Measurements from ENCODE around the gene NDUFV2. TPM values are rescaled to one million over a fixed set of nuclear protein-coding genes. Genes with fewer than 3 reads are reported as not detected.
A peak's percentile ranks its signal among the peaks of the same experiment; 100 is the strongest.
"Not testable (repeated sequence)": the region's sequence is repeated elsewhere in the genome, so short reads cannot be mapped to it uniquely, and the experiment has no call there.

NDUFV2 gene
- total RNA-seq, 5 donors from 2014 or later (not counting 1 experiment from before 2014, with no cell fraction given) = 148 to 201 (median 156) TPM

DNA sequence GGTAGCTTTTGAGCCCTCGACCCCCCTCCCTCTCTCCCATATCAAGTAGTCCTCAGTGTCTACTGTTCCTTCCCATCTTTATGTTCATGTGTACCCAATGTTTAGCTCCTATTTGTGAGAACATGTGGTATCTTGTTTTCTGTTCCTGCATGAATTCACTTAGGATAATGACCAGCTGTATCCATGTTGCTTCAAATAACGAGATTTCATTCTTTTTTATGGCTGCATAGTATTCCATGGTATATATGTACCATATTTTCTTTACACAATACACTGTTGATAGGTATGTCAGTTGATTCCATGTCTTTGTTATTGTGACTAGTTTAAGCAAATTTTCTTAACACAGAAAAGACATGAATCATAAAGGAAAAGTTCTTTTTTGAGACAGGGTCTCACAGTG lies 16.5 kb upstream of the NDUFV2 start:
- H3K9me3 Mint-ChIP-seq = peaks cover 0 to 3% (median 0%) of the 10 kb centered on the region in 3 donors
- H3K36me3 ChIP-seq (ENCODE audit: control insufficient read depth in 2 of 2, extremely low read depth in 1 of 2, insufficient read depth in 1 of 2, low read length in 1 of 2) = no peaks in the 10 kb centered on the region
- H3K4me3 ChIP-seq (ENCODE audit: control insufficient read depth in 1 of 2, extremely low read depth in 1 of 2, low read length in 1 of 2) = no peak overlapping the region
- DNase-seq (no peak), ATAC-seq (replicated peaks in 1 of 4) (no peak)
- H3K36me3 Mint-ChIP-seq = no peaks in the 10 kb centered on the region
- H3K4me3 Mint-ChIP-seq = no peak overlapping the region
- H3K27ac ChIP-seq (ENCODE audit: low read length) = peak overlapping the region; percentile 34
- H3K9me3 ChIP-seq = no peaks in the 10 kb centered on the region
- no peaks in the 10 kb centered on the region for H3K27me3 ChIP-seq (replicated peaks in 1 of 2; ENCODE audit: control insufficient read depth in 2 of 2, extremely low read depth in 1 of 2, insufficient read depth in 2 of 2, low read length in 1 of 2)
- ChIA-PET POLR2A (interaction anchor here (0.6 to 0.7 kb wide), 2 partner anchors 10 to 128 kb away, joined by 3 read pairs; no protein-coding TSS in a partner anchor), CTCF (interaction anchor here in 1 of 2 donors (0.6 to 1.0 kb wide), 2 partner anchors 19 to 111 kb away, joined by 3 read pairs; no protein-coding TSS in a partner anchor)
- no peaks in the 10 kb centered on the region for H3K27me3 Mint-ChIP-seq
- H3K4me1 ChIP-seq (ENCODE audit: control insufficient read depth in 1 of 2, extremely low read depth in 1 of 2, insufficient read depth in 2 of 2, low read length in 2 of 2) = peaks cover 16 to 32% of the 10 kb centered on the region in 2 experiments
- H3K27ac Mint-ChIP-seq = peak overlapping the region; percentile 36 to 77
- H3K4me1 Mint-ChIP-seq = peaks cover 39 to 70% (median 63%) of the 10 kb centered on the region in 3 donors
- WGBS (ENCODE audit: insufficient coverage) = no CpG with 5 or more reads among the region's 2 CpGs

DNA sequence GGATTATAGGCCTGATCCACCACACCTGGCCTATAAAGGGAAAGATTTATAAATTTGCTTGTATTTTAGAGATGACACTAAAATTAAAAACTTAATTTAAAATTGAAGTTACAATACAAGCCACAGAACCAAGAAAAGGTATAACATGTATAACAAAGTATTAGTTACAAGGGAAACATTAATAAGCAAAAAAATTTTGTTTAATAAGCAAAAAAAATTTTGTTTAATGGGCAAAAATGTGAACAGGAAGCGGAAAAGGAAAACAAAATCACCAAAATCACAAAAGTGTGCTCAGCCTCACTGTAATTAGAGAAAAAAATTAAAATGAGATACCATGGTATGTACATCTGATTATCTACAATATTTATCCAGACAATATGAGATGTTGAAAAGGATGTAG lies 15.9 kb upstream of the NDUFV2 start:
- no peaks in the 10 kb centered on the region for H3K9me3 ChIP-seq
- no peaks in the 10 kb centered on the region for H3K36me3 Mint-ChIP-seq
- H3K4me3 ChIP-seq (ENCODE audit: control insufficient read depth in 1 of 2, extremely low read depth in 1 of 2, low read length in 1 of 2) = no peak overlapping the region
- H3K27ac Mint-ChIP-seq = peak overlapping the region; percentile 36 to 77
- ATAC-seq (replicated peaks in 1 of 4) (no peak), DNase-seq (no peak)
- H3K4me1 Mint-ChIP-seq = peaks cover 43 to 73% (median 70%) of the 10 kb centered on the region in 3 donors
- CTCF ChIA-PET = interaction anchor here in 1 of 2 donors (1.0 kb wide), 1 partner anchor 111 kb away, joined by 3 read pairs; no protein-coding TSS in a partner anchor
- no peaks in the 10 kb centered on the region for H3K36me3 ChIP-seq (ENCODE audit: control insufficient read depth in 2 of 2, extremely low read depth in 1 of 2, insufficient read depth in 1 of 2, low read length in 1 of 2)
- no peaks in the 10 kb centered on the region for H3K27me3 ChIP-seq (replicated peaks in 1 of 2; ENCODE audit: control insufficient read depth in 2 of 2, extremely low read depth in 1 of 2, insufficient read depth in 2 of 2, low read length in 1 of 2)
- POLR2A ChIA-PET = interaction anchor here in 1 of 2 donors (0.7 kb wide), 1 partner anchor 127 kb away, joined by 3 read pairs; no protein-coding TSS in a partner anchor
- H3K4me3 Mint-ChIP-seq = no peak overlapping the region
- peaks cover 0 to 3% (median 0%) of the 10 kb centered on the region in 3 donors for H3K9me3 Mint-ChIP-seq
- H3K4me1 ChIP-seq (ENCODE audit: control insufficient read depth in 1 of 2, extremely low read depth in 1 of 2, insufficient read depth in 2 of 2, low read length in 2 of 2) = peaks cover 16 to 35% of the 10 kb centered on the region in 2 experiments
- H3K27me3 Mint-ChIP-seq = no peaks in the 10 kb centered on the region
- WGBS (ENCODE audit: insufficient coverage) = no CpG with 5 or more reads among the region's 1 CpG
- peak overlapping the region; percentile 34 for H3K27ac ChIP-seq (ENCODE audit: low read length)

DNA sequence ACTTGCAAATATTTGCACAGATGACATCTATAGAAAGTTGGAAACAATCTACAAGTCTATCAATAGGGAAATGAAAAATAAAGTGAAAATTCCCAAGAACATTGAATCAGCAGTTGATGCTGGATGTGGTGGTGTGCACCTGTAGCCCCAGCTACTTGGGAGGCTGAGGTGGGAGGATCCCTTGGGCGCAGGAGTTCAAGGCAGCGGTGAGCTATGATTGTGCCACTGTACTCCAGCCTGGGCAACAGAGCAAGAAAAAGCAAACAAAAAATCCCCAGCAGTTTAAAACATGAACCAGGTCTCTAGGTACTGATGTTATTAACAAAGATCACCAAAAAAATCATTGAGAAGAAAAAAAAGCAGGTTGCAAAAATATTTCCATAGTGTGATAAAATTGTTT lies 15.4 kb upstream of the NDUFV2 start:
- ATAC-seq (replicated peaks in 1 of 4) (no peak), DNase-seq (no peak)
- Histone ChIP-seq H3K27ac (ENCODE audit: low read length) (no peak overlapping the region), H3K4me3 (ENCODE audit: control insufficient read depth in 1 of 2, extremely low read depth in 1 of 2, low read length in 1 of 2) (no peak overlapping the region), H3K4me1 (ENCODE audit: control insufficient read depth in 1 of 2, extremely low read depth in 1 of 2, insufficient read depth in 2 of 2, low read length in 2 of 2) (peaks cover 16 to 33% of the 10 kb centered on the region in 2 experiments), H3K27me3 (replicated peaks in 1 of 2; ENCODE audit: control insufficient read depth in 2 of 2, extremely low read depth in 1 of 2, insufficient read depth in 2 of 2, low read length in 1 of 2) (no peaks in the 10 kb centered on the region), H3K9me3 (no peaks in the 10 kb centered on the region), H3K36me3 (ENCODE audit: control insufficient read depth in 2 of 2, extremely low read depth in 1 of 2, insufficient read depth in 1 of 2, low read length in 1 of 2) (no peaks in the 10 kb centered on the region)
- ChIA-PET CTCF (no interaction called here), POLR2A (no interaction called here)
- WGBS (ENCODE audit: insufficient coverage) = 100% methylated on average over 1 of the region's 2 CpGs
- Mint-ChIP-seq H3K4me1 (peaks cover 47 to 75% (median 73%) of the 10 kb centered on the region in 3 donors), H3K4me3 (no peak overlapping the region), H3K27ac (peak overlapping the region in 1 of 2 donors; percentile 67), H3K27me3 (no peaks in the 10 kb centered on the region), H3K9me3 (peaks cover 0 to 3% (median 0%) of the 10 kb centered on the region in 3 donors), H3K36me3 (no peaks in the 10 kb centered on the region)

DNA sequence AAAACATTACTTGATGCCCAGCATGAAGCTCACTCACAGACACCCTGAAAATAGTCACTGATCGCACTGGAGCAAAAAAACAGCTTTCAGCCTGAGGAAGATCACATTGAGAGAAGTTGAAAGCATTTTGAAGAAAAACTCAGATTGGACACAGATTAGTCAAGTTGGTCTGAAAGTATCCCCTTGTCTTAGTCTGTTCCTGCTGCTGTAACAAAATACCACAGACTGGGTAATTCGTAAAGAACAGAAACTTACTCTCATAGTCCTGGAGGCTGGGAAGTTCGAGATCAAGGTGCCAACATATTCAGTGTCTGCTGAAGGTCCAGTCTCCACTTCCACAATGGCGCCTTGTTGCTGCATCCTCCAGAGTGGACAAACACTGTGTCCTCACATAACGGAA lies 14.2 kb upstream of the NDUFV2 start:
- peaks cover 9 to 28% of the 10 kb centered on the region in 2 experiments for H3K4me1 ChIP-seq (ENCODE audit: control insufficient read depth in 1 of 2, extremely low read depth in 1 of 2, insufficient read depth in 2 of 2, low read length in 2 of 2)
- H3K27ac Mint-ChIP-seq = peak overlapping the region; percentile 68 to 74
- no peak for ATAC-seq (replicated peaks in 1 of 4)

DNA sequence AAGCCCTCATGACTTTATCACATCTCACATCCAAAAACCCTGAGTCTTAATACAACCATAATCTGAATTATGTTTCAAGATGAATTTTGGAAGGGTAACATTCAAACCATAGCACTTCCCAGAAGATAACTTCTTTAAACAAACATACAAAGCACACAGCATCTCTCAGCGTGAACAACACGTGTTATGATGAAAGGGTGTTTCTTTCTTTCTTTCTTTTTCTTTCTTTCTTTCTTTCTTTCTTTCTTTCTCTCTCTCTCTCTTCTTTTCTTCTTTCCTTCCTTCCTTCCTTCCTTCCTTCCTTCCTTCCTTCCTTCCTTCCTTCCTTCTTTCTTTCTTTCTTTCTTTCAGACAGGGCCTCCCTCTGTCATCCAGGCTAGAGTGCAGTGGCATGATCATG lies 13.8 kb upstream of the NDUFV2 start:
- not testable (repeated sequence) for H3K36me3 ChIP-seq (ENCODE audit: control insufficient read depth in 2 of 2, extremely low read depth in 1 of 2, insufficient read depth in 1 of 2, low read length in 1 of 2); H3K36me3 Mint-ChIP-seq; H3K27me3 ChIP-seq (replicated peaks in 1 of 2; ENCODE audit: control insufficient read depth in 2 of 2, extremely low read depth in 1 of 2, insufficient read depth in 2 of 2, low read length in 1 of 2); H3K4me3 Mint-ChIP-seq; H3K9me3 ChIP-seq; DNase-seq; H3K9me3 Mint-ChIP-seq; H3K4me3 ChIP-seq (ENCODE audit: control insufficient read depth in 1 of 2, extremely low read depth in 1 of 2, low read length in 1 of 2); H3K27me3 Mint-ChIP-seq; ATAC-seq (replicated peaks in 1 of 4)
- WGBS (ENCODE audit: insufficient coverage) = no CpG with 5 or more reads among the region's 2 CpGs
- peak overlapping the region; percentile 34 to 74 for H3K27ac Mint-ChIP-seq
- ChIA-PET POLR2A (interaction anchor here in 1 of 2 donors (0.6 kb wide), 1 partner anchor 48 kb away, joined by 4 read pairs; no protein-coding TSS in a partner anchor), CTCF (interaction anchor here (0.6 to 0.7 kb wide), 2 partner anchors 11 to 15 kb away, joined by 3 to 4 read pairs; no protein-coding TSS in a partner anchor)
- peaks cover 43 to 74% (median 72%) of the 10 kb centered on the region in 3 donors for H3K4me1 Mint-ChIP-seq
- peak overlapping the region; percentile 1 for H3K27ac ChIP-seq (ENCODE audit: low read length)
- peaks cover 5 to 28% of the 10 kb centered on the region in 2 experiments for H3K4me1 ChIP-seq (ENCODE audit: control insufficient read depth in 1 of 2, extremely low read depth in 1 of 2, insufficient read depth in 2 of 2, low read length in 2 of 2)

More for the DNA sequence above, 14.2 kb upstream of the NDUFV2 start:
- H3K36me3 ChIP-seq (ENCODE audit: control insufficient read depth in 2 of 2, extremely low read depth in 1 of 2, insufficient read depth in 1 of 2, low read length in 1 of 2) = no peaks in the 10 kb centered on the region
- WGBS (ENCODE audit: insufficient coverage) = 78% methylated on average over 2 of the region's 5 CpGs
- Mint-ChIP-seq H3K9me3 (peaks cover 0 to 3% (median 0%) of the 10 kb centered on the region in 3 donors), H3K27me3 (no peaks in the 10 kb centered on the region), H3K4me3 (no peak overlapping the region), H3K36me3 (no peaks in the 10 kb centered on the region), H3K4me1 (peaks cover 46 to 75% (median 73%) of the 10 kb centered on the region in 3 donors)
- no peak for DNase-seq
- H3K4me3 ChIP-seq (ENCODE audit: control insufficient read depth in 1 of 2, extremely low read depth in 1 of 2, low read length in 1 of 2) = no peak overlapping the region
- H3K27me3 ChIP-seq (replicated peaks in 1 of 2; ENCODE audit: control insufficient read depth in 2 of 2, extremely low read depth in 1 of 2, insufficient read depth in 2 of 2, low read length in 1 of 2) = no peaks in the 10 kb centered on the region
- no peaks in the 10 kb centered on the region for H3K9me3 ChIP-seq
- POLR2A ChIA-PET = interaction anchor here in 1 of 2 donors (0.6 kb wide), 1 partner anchor 49 kb away, joined by 4 read pairs; no protein-coding TSS in a partner anchor
- CTCF ChIA-PET = interaction anchor here (0.6 to 0.7 kb wide), 2 partner anchors 10 to 14 kb away, joined by 3 to 4 read pairs; no protein-coding TSS in a partner anchor
- peak overlapping the region; percentile 1 for H3K27ac ChIP-seq (ENCODE audit: low read length)

DNA sequence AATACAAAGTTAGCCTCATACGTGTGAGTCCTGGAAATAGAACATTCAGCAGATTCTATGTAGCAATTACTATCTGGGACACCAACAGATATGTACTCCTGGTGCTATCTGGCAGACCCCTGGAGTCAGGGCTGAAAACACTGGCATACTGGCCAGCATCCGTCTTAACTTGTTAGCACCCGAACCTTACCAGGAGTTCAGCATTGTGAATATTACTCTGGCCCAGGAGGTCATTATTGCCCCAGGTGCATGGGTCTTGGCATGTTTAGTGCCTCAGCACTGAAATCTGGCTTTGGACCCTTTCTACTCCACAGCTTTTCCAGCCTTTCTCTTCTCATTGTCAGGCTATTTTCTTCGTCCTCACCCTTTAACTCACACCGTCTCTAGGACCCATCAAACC lies 11.9 kb upstream of the NDUFV2 start:
- Mint-ChIP-seq H3K36me3 (no peaks in the 10 kb centered on the region), H3K9me3 (peaks cover 0 to 3% (median 0%) of the 10 kb centered on the region in 3 donors), H3K27me3 (no peaks in the 10 kb centered on the region), H3K4me3 (peak overlapping the region; percentile 4 to 65 (median 59)), H3K4me1 (peaks cover 54 to 85% (median 79%) of the 10 kb centered on the region in 3 donors), H3K27ac (peak overlapping the region; percentile 87 to 93)
- Histone ChIP-seq H3K36me3 (ENCODE audit: control insufficient read depth in 2 of 2, extremely low read depth in 1 of 2, insufficient read depth in 1 of 2, low read length in 1 of 2) (no peaks in the 10 kb centered on the region), H3K4me3 (ENCODE audit: control insufficient read depth in 1 of 2, extremely low read depth in 1 of 2, low read length in 1 of 2) (no peak overlapping the region), H3K4me1 (ENCODE audit: control insufficient read depth in 1 of 2, extremely low read depth in 1 of 2, insufficient read depth in 2 of 2, low read length in 2 of 2) (peaks cover 14 to 32% of the 10 kb centered on the region in 2 experiments), H3K27ac (ENCODE audit: low read length) (peak overlapping the region; percentile 40), H3K9me3 (no peaks in the 10 kb centered on the region), H3K27me3 (replicated peaks in 1 of 2; ENCODE audit: control insufficient read depth in 2 of 2, extremely low read depth in 1 of 2, insufficient read depth in 2 of 2, low read length in 1 of 2) (no peaks in the 10 kb centered on the region)
- ChIA-PET CTCF (interaction anchor here (0.6 to 1.2 kb wide), 7 partner anchors 11 to 49 kb away, joined by 3 to 13 read pairs (median 3); no protein-coding TSS in a partner anchor), POLR2A (interaction anchor here (0.6 to 1.1 kb wide), 8 partner anchors 11 to 822 kb away, joined by 3 to 9 read pairs (median 3); no protein-coding TSS in a partner anchor)
- 88% methylated on average over 5 of the region's 5 CpGs for WGBS (ENCODE audit: insufficient coverage)
- DNase-seq (no peak), ATAC-seq (replicated peaks in 1 of 4) (no peak)

Data from T-cell (primary cell).